Activated CD8-positive, alpha-beta memory T cell treated with anti-CD3 and anti-CD28 coated beads, Interleukin-2, amount 50 U/mL, for 4 hours (primary cell): ENCODE measurements around the gene MYRF.

Experiments used
- DNase-seq: peaks from one replicate; pipeline ENCODE4 v3.0.0-alpha.2; 2020

MYRF gene

DNA sequence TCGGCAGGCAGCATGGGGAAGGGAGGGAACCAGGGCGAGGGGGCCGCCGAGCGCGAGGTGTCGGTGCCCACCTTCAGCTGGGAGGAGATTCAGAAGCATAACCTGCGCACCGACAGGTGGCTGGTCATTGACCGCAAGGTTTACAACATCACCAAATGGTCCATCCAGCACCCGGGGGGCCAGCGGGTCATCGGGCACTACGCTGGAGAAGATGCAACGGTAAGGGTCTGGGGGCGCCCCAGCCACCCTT lies 75.9 kb downstream of the MYRF start:
- no peak for DNase-seq

DNA sequence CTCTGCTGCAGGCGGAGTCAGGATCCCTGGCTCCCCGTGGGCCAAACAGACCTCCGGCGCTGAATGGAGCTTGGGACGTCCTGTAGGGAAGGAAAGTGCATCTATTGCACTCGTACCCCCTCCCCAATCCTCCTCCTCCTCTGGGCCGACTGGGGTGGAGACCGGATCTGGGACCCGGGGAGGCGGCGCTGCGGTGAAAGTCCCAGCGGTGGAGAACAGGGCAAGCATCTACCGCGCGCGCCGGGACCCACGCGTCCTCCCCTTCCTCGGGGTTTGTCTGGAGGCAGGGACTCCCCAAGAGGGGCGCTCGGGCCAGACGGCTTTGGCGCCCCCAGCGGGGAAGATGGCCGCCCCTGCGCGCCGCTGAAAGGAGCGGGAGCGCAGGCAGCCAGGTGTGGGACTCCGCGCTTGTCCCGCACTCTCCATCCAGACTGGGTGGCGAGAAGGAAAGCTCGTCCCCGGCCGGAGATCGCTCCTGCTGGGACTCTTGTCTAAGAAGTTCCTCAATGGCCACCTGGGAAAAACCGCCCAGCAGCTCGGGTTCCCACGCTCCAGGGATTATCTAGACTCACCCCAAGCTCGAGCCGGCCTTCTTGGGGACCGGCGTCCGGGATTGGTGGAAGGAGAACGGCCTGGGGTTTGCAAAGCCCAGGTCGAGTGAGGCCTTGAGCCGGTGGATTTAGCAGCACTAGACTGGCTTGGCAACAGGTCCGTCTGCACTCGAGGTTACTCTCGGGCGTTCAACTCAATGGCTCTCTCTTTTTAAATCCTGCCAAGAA lies 76.4 kb downstream of the MYRF start:
- peak; percentile 37 for DNase-seq

DNA sequence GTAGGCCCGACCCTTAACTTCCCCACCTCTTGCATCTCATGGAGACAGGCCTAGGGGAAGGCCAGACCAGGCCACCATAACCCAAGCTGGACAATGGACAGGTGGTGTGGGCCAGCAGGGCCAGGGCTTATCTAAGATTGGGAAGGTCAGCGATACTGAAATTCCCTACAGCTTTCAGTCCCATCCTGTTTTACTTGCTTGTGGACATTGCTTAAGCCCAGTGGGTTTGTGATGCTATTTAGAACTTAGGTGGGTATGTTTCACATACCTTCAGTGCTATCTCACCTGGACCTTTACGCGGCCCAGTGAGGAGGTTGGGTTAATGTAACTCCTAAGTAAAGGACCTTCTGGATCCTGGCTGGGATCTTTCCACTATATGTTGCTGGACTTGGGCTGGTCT lies 77.4 kb downstream of the MYRF start:
- no peak for DNase-seq

DNA sequence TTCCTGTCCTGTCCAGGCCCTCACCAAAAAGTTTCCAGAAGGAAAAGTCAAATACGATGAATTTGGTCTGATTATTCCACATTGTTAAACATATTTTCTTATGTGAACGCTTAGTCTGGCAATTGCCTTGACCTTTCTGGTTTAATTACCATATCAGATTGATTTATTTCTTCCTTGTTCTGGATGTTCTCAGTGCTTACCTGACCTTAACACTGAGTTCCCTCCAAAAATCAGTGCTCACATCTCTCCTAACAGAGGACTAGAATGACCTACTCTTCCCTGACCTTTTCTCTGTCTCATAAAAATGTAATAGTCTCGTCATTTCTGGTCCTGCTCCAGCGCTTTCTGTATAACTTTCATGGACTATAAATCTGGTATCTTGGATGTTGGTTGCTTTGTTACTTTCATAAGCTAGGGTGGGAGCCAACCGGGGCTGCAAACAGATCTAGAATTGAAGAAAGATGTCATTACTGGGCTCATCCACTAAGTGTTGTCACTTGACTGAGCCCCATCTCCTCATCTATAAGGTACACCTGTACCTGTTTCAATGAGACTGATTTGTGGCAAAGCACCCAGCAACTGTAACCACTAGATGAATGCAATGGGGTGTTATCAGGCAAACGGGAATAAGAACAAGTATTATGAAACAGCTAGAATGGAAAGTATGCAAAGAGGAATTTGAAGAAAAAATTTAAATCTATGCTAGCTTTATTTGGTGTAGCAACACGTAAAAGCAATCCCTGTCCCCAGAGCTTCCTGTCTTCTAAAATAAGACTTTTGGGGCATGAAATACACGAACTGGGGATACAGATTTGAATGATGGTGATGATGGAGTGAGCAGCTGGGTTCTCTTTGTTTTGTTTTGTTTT lies 78.0 kb downstream of the MYRF start:
- DNase-seq: no peak

DNA sequence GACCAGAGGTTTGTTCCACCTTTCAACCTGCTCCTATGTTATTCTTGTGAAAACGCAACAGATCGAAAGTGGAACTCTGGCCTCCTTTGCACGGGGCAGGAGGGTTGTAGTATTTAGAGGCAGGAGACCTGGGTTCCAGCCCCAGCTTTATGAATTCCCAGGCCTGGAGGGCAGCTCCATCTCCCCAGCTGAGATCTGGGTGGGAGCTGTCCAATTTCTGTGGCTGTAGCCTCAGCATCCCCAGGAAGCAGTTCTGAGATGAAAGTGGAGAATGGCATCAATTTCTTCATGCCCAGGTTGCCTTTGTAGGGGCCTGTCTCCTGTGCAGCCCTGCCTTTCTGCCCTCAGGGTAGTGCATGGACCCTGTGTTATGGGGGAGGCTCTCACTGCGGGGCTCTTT lies 79.8 kb downstream of the MYRF start:
- DNase-seq: no peak

DNA sequence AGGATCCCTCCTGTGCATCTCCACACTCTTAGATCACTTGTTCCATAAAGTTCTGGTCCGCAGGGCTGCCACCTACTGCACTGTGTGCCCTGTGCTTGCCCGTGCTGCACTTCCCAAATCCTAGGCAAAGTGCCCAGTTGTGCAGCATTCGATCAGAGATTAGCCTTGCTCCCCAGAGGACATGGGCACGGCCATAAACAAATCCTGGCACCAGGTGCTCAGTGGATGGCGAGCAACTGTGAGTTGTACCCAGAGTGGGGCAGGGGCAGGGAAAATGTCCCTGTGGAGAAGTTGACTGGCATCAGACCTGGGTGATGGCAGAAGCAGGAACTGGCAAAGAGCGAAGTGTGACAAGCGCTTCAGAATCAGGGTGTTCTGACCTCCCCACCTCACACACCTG lies 80.3 kb downstream of the MYRF start:
- no peak for DNase-seq

DNA sequence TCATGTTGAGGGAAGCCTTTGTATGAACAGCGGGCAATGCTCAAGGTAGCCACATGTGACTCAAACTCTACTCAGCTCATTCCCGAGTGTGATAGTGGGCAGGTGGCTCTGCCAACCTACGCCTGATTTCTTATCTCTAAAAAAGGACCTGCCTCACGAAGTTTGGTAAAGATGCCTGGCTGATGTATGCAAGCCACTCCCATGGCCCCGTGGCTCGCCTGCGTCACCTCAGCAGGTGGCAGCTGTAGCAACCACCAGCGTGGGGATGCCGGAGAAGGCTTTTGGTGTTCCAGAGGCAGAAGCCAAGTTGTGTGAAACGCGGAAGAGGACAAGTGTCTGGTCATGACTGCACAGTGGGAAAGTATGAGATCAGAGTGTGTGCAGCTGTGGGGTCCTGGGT lies 81.0 kb downstream of the MYRF start:
- no peak for DNase-seq

DNA sequence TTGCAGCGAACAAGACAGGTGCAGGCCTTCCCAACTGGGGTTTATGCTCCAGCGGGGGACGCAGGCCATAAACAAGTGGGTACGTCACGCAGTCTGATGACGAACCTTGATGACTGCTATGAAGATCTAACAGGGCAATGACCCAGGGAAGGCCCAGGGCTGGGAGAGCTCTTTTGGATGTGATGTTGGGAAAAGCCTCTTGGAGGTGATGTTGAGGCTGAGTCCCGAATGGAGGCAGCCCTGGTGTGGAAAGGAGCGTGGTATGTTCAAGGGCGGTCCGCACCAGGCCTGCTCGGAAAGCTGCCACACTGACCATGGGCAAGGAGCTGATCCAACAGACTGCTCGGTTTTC lies 81.5 kb downstream of the MYRF start:
- DNase-seq: no peak

DNA sequence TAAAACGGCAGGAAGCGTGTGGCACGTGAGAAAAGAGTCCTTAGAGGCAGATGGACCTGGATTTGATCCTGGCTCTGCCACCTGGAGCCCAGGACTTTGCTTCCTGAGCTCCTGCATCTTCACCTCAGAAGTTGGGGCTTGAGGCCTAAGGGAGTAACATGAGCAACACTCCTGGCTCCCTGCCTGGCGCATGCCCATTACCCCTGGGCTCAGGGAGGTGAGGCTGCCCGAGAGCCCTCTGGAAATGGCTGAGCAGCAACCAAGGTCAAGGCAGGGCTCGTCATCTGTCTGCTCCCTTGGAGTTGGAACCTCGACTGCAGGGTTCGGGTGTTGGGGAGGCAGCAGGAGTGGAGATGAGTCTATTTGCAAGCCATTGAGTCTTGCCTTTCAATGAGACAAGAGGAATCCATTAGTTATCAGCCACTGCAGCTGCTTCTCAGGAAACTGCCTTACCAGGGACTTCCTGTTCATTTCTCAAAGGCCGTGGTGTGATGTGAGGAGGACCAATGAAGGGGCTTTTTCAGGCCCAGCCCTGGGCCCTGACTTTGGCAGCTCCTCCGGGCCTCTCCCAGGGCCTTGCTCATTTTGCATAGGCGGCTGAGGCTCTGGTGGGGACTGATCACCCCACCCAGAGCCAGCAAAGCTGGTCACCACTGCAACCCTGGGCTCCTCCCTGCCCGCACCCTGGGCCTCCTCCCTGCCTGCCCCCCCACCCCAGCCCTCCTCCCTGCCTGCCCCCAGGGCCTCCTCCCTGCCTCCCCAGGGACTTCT lies 82.0 kb downstream of the MYRF start:
- DNase-seq: no peak

DNA sequence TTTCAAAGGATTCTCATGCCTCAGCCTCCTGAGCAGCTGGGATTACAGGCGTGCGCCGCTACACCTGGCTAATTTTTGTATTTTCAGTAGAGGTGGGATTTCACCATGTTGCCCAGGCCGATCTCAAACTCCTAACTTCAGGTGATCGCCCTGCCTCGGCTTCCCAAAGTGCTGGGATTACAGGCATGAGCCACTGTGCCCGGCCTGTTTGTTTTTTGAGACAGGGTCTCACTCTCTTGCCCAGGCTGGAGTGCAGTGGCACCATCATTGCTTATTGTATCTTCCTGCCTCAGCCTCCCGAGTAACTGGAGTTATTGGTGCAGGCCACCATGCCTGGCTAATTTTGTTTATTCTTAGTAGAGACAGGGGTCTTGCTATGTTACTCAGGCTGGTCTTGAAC lies 83.8 kb downstream of the MYRF start:
- DNase-seq: no peak

DNA sequence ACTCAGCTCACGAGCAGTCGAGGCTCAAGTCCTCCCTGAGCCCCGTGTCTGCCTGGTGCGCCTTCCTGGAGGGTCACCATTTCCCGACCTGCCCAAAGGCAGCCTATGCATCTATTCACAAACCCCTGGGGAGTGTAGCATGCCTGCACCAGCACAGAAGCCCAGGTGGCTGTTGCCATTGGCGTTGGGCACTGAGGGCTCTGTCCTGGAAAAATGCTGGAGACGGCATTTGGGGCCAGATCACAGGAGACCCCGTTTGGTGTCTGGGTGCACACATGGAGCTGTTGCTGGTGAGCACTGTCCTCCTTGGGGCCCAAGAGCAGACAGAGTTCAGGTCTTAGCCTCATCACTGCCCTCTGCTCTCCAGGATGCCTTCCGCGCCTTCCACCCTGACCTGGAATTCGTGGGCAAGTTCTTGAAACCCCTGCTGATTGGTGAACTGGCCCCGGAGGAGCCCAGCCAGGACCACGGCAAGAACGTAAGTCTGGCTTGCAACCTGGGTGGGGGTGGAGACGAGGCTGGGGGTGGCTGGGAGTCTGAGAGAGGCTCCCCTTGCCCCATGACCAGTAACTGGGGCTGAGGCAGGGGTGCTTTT lies 85.1 kb downstream of the MYRF start:
- DNase-seq: no peak
